RWPE2 (cell line): ENCODE results near the gene CDK14.

Source experiments
- ATAC-seq: fragments of 200-7000 bp; cut with Tn5 transposase; 3 replicates; pipeline ENCODE4 v1.9.1; 2021; ENCODE audit warnings: low read depth
- DNase-seq: peaks from one replicate; pipeline ENCODE4 v3.0.0-alpha.2; 2020; ENCODE audit warnings: low spot score
- H3K27ac ChIP-seq: fragments of 450-650 bp; 2 replicates; pipeline ENCODE4 v1.5.1; 2017; ENCODE audit warnings: mild to moderate bottlenecking; ENCODE audit not compliant: poor library complexity, severe bottlenecking
- H3K27me3 ChIP-seq: fragments of 250-450 bp; sonication (Bioruptor Pico); 2 replicates; pipeline ENCODE4 v1.5.1; 2021; ENCODE audit warnings: mild to moderate bottlenecking, moderate library complexity; ENCODE audit not compliant: insufficient read depth, poor library complexity, severe bottlenecking
- H3K36me3 ChIP-seq: fragments of 250-450 bp; sonication (Bioruptor Pico); 2 replicates; pipeline ENCODE4 v1.5.1; 2020; ENCODE audit warnings: low read depth, mild to moderate bottlenecking, moderate library complexity
- H3K4me1 ChIP-seq: fragments of 250-450 bp; sonication (Bioruptor Pico); 2 replicates; pipeline ENCODE4 v1.5.1; 2021; ENCODE audit warnings: mild to moderate bottlenecking, moderate library complexity; ENCODE audit not compliant: insufficient read depth, poor library complexity, severe bottlenecking
- H3K4me3 ChIP-seq: fragments of 250-450 bp; sonication (Bioruptor Pico); 2 replicates; pipeline ENCODE4 v1.5.1; 2021; ENCODE audit warnings: mild to moderate bottlenecking, moderate library complexity; ENCODE audit not compliant: severe bottlenecking
- H3K9me3 ChIP-seq: fragments of 250-450 bp; sonication (Bioruptor Pico); 2 replicates; pipeline ENCODE4 v1.5.1; 2021; ENCODE audit warnings: mild to moderate bottlenecking, moderate library complexity; ENCODE audit not compliant: severe bottlenecking
- TF ChIP-seq, protein P1 (sequence below): fragments of 450-650 bp; IDR thresholded peaks from one replicate; pipeline ENCODE4 v1.5.1; 2017; ENCODE audit warnings: mild to moderate bottlenecking, moderate library complexity; ENCODE audit not compliant: poor library complexity, severe bottlenecking

Gene CDK14

GRCh38 chr7:91230100-91230499 is 634.0 kb downstream of the CDK14 start:
- TF ChIP-seq, protein P1, sequence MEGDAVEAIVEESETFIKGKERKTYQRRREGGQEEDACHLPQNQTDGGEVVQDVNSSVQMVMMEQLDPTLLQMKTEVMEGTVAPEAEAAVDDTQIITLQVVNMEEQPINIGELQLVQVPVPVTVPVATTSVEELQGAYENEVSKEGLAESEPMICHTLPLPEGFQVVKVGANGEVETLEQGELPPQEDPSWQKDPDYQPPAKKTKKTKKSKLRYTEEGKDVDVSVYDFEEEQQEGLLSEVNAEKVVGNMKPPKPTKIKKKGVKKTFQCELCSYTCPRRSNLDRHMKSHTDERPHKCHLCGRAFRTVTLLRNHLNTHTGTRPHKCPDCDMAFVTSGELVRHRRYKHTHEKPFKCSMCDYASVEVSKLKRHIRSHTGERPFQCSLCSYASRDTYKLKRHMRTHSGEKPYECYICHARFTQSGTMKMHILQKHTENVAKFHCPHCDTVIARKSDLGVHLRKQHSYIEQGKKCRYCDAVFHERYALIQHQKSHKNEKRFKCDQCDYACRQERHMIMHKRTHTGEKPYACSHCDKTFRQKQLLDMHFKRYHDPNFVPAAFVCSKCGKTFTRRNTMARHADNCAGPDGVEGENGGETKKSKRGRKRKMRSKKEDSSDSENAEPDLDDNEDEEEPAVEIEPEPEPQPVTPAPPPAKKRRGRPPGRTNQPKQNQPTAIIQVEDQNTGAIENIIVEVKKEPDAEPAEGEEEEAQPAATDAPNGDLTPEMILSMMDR, result no peak
- peaks cover 3% of the 10 kb centered on the region for H3K9me3 ChIP-seq

DNA sequence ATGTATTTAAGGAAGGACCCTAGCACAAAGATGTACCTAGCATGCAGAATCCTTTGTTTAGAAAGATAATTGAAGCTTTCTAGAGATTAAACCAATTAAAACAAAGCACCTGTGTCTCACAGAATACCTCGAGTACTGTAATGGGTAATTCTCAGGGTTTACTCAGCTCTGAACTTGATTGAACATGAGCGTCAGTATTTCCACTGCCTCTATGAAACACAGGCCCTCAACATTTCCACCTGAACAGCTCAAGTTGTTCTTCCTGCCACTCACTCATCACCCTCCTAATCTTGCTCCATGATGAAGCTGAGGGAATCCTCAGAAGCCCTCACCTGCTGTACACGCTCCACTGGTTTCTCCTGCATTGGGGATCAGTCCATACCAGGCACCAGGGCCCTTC is 634.4 kb downstream of the CDK14 start:
- ATAC-seq, result no peak
- no peak overlapping the region for H3K4me3 ChIP-seq

More at GRCh38 chr7:91230100-91230499, 634.0 kb downstream of the CDK14 start:
- ATAC-seq (no peak), DNase-seq (no peak)
- Histone ChIP-seq H3K27ac (no peak overlapping the region), H3K36me3 (no peaks in the 10 kb centered on the region), H3K4me3 (no peak overlapping the region), H3K27me3 (no peaks in the 10 kb centered on the region), H3K4me1 (peaks cover 4% of the 10 kb centered on the region)

GRCh38 chr7:91233212-91233611 is 637.1 kb downstream of the CDK14 start:
- Histone ChIP-seq H3K27me3 (no peaks in the 10 kb centered on the region), H3K4me1 (peaks cover 4% of the 10 kb centered on the region), H3K4me3 (no peak overlapping the region), H3K9me3 (no peaks in the 10 kb centered on the region), H3K27ac (no peak overlapping the region), H3K36me3 (no peaks in the 10 kb centered on the region)
- ATAC-seq (no peak), DNase-seq (no peak)
- TF ChIP-seq, protein P1, result no peak

More for the DNA sequence above, 634.4 kb downstream of the CDK14 start:
- TF ChIP-seq, protein P1, result no peak
- Histone ChIP-seq H3K27ac (no peak overlapping the region), H3K27me3 (no peaks in the 10 kb centered on the region), H3K9me3 (peaks cover 3% of the 10 kb centered on the region), H3K4me1 (peaks cover 4% of the 10 kb centered on the region), H3K36me3 (no peaks in the 10 kb centered on the region)
- no peak for DNase-seq

- H3K9me3 ChIP-seq, result no peaks in the 10 kb centered on the region
- no peaks in the 10 kb centered on the region for H3K36me3 ChIP-seq
- TF ChIP-seq, protein P1, result no peak
- no peak overlapping the region for H3K4me3 ChIP-seq
- DNase-seq (no peak), ATAC-seq (no peak)
- no peaks in the 10 kb centered on the region for H3K4me1 ChIP-seq
- H3K27ac ChIP-seq, result no peak overlapping the region
- H3K27me3 ChIP-seq, result no peaks in the 10 kb centered on the region
Measured at GRCh38 chr7:91235211-91235832, 639.2 kb downstream of the CDK14 start.

GRCh38 chr7:91239171-91239604 is 643.1 kb downstream of the CDK14 start:
- H3K9me3 ChIP-seq, result no peaks in the 10 kb centered on the region
- no peak for DNase-seq
- TF ChIP-seq, protein P1, result no peak
- peak; percentile 68 for ATAC-seq
- H3K27me3 ChIP-seq, result no peaks in the 10 kb centered on the region
- peak overlapping the region; percentile 9 for H3K27ac ChIP-seq
- H3K4me1 ChIP-seq, result peaks cover 3% of the 10 kb centered on the region
- no peaks in the 10 kb centered on the region for H3K36me3 ChIP-seq
- H3K4me3 ChIP-seq, result no peak overlapping the region
